Activated CD4-positive, alpha-beta T cell treated with anti-CD3 and anti-CD28 coated beads for 4 hours (primary cell): ENCODE data around the gene RIGI.
A peak's percentile ranks its signal among the peaks of the same experiment; 100 is the strongest.
"Not testable (repeated sequence)": the region's sequence is repeated elsewhere in the genome, so short reads cannot be mapped to it uniquely, and the experiment has no call there.

Source experiments
- DNase-seq, 2 donors: peaks; one replicate each; pipeline ENCODE4 v3.0.0-alpha.2; 2020

The RIGI gene

DNA sequence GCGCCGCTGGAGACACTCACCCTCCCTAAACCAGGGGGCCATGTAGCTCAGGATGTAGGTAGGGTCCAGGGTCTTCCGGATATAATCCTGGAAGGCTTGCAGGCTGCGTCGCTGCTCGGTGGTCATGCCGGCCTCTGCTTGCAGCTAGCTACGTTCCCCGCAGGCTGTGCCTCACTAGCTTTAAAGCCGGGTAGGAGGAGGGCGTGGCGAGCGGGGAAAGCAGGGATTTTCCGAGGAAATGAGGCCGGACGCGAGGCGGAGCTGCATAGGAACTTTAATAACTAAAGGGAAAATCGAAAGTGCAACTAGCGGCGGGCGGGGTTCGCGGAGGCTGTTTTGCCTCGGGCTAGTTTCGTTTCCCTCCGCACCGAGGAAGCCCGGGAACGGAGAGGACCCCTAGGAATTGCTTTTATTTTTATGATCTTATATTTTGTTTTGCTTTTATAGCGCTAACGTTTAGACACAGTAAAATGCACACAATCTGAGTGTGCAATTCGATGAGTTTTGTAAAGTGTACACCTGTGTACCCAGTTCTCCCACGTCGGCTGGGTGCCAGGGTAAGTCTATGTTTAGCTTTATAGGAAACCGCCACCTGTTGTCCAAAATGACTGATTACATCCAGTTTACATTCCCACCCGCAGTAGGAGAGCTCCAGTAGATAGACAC lies at the start of gene RIGI:
Gene RIGI, minus strand, starts transcription at position 156 of the 666 bp plus-strand sequence. Its CDS starts 30 bp downstream, at position 126.
- peak; percentile 81 to 82 for DNase-seq

DNA sequence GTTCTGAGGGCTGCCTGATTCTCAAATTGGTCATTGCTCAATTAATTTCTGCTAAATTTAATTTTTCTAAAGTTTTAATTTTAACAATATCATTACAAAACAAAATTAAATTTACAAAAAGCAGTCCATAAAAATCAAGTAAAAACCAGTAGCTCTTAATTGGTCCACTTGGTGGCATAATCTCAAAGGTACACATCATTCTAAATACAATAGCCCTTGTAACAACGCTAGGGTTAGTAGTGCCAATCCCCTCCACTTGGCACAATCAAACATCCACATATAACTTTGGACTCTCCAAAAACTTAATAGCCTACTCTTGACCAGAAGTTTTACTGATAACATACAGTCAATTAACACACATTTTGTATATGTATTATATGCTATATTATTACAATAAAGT lies 48.9 kb upstream of the RIGI start:
- DNase-seq, result no peak

DNA sequence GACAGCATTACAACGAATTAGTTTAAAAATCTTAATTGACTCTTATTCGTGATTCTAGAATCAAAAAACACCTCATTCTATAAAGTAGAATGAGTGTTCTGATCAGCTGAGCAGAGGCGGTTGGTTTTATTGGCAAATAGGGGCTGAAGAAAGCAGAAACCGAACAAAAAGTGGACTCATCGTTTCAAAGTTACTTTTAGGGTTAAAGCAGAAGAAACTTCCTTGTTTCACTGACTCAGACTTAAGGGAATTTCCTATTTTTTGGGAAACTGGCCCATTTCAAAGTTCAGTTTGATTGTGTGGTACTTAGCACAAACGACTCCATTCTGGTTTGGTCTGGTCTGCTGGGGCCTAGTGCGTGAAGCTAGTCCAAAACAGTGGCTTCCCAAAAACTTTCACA lies 47.8 kb upstream of the RIGI start:
- DNase-seq, result no peak

DNA sequence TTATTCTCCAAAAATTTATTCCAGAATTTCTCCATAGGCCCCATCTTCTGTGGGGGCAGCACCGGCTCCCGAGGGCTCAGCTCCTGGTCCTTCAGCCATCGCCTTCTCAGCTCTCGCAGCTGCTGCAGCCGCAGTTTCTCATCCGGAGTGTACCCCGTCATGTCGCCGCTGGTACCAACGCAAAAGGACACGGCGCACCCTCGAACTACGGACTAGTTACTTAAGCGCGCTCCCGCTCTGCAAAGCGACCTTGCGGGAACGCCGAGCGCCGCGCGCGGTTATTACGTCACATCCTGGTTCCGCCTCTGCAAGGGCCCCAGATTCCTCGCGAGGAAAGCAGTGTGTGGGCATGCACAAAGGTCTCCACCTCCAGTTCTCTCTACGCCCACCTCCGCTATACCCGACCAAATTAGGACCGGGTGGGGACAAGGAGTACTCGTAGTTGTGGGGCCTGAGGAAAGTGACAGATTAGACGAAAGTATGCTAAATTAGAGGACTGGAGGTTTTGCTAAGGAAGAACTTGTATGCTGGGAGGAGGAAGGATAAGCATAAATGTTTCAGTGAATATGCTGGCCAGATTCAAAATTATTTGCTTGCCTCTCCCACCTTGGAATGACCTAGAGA lies 47.0 kb upstream of the RIGI start, which contains the start of gene NDUFB6:
Gene NDUFB6, minus strand, starts transcription at position 260 of the 624 bp plus-strand sequence. Its CDS starts 99 bp downstream, at position 161.
- peak; percentile 94 to 97 for DNase-seq

DNA sequence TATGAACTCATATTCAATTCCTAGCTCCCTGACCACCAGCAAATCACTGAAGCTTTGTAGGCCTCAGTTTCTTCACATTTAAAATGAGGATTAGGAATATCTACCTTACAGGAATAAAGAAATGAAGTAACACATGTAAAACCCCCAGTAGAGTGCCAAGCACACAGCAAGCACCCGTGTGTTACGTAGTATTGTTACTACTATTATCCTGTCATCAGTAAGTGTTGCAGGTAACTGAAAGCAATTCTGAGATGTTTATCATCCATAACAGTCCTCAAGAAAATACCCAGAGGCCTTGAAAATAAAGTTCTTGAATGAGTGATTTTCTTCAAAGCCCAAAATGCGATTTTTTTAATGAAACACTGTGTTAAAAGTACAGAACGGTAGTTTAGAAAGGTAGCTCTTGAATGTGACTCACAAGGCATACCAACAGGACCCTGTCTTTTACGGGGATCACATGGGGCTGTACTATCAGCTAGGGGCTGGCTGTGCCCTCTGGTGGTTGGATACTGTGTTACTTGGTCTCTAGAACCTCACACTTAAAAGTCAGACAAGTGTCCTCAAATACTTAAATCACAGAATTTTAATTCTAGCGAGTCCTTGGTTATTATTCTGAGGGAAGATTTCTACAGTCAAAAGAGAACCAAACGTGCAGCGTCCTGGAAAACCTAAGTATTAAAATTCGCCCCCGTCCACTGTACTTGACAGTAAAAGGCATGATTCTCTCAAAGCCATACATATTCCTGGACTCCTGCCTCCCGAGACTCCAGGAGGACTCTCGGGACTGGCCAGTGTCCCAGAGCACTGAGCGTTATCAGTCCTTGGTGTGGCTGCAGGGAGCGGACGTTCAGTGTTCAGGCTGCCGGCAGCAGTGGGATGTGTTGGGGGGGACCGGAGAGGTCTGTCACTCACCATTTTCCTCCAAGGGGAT lies 46.2 kb upstream of the RIGI start:
- DNase-seq, result peak; percentile 76 to 80

DNA sequence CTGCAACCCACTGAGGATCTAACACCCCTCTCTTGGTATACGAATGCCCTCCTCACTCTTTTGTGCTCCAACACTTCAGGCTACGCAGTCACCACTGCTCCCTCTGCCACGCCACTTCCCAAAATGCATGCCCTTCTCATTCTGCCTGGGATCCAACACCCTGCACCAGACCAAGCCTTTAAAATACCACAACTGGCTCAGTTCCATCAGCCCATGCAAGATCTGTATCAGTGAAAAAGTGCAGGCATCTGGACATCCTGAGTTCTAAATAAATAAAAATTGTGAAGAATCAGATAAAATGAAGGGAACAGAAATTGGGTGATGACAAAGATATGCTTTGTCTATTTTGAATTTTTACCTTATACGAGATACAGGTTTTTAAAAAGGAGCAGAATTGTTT lies 44.3 kb upstream of the RIGI start:
- no peak for DNase-seq

DNA sequence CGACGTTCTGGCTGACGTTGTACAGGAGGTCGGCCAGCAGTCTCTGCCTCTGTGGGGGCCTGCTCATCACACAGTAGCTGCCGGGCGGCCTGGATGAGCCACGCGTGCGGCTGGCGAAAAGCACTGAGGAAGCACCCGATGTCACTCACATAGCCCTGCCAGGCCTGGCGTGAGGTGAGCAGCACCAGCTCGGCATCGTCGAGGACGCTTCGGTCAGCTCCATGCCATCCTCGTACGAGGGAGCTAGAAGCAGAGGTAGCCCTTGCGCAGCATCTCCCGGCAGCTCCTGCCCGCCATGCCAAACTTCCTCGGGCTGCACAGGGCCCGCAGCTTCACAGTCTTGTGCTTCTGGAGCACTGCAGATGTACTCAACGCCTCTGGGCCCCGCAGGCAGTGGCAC lies 40.8 kb upstream of the RIGI start:
- DNase-seq, result no peak

DNA sequence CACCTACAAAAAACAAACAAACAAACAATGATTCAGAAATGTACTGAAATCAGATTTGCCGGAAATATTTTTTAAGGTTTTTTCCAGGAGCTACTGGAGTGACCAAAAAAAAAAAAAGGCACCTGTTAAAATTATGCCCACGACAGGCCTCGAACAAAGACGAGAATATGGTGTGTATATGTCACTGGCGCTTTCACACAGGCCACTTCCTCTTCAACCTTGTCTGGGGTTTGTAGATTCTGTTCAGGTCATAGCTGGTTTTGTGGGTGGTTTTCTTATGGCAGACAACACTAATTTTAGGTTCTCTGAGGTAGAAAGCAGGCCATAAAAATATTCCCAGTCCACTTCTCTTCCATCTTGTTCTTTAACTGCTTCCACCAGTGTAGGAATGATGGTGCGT lies 40.0 kb upstream of the RIGI start:
- DNase-seq, result no peak

DNA sequence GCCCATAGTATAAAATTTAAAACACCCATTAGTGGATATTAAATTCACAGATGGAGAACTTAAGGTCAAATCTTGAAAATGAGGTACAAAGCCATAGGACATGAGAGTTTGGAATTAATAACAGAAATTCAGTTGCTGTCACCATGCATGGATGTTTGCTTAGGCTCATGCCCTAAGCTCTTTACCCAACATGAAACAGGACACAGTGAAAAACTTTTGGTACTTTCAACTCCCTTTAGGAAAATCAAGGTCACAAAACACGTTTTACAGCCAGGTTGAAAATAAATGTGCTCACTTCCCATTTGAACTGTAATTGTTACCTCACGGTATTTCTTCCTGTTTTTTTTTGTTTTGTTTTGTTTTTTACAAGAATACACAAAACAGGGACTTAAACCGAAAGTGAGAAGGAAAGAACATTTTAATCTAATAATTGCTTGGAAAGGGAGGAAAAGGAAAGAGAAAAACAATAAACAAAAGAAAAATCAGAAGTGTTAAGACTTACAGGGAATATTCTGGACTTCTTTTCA lies 32.5 kb upstream of the RIGI start:
- DNase-seq, result no peak

DNA sequence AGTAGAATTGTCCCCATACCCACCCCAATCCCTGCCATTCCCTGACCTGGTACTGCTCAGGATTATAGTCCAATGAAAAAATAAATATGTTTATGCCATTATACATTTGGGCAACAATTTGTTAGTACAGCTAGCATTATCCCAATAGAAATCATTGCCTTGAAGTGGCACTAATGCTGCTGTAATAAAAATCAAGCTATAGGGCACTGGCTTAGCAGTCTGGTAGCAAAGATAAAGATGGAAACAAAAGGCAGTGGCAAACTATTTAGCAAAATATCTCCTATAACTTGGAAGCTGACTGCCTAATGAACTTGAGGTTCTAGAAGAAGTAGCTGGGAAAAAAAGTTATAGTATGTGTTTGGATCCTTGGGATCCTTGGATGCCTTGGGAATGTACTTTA lies 28.6 kb upstream of the RIGI start:
- no peak for DNase-seq

DNA sequence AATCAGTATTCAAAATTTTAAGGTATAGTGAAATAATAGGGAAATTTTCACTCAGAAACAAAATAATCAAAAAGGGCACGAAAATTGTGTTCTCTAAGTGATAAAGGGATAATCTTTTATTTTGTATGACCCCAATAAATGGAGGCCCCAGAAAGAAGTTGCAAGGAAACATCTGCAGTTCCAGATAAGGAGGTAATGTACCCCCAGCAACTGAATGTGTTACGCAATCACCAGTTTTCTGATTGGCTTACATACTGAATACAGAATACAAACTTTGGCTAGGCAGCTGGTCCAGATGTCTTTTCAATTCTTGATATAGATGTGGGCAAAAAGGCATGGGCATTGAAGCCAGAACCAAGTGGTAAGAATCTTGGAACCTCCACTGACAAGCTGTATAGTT lies 28.1 kb upstream of the RIGI start:
- no peak for DNase-seq

DNA sequence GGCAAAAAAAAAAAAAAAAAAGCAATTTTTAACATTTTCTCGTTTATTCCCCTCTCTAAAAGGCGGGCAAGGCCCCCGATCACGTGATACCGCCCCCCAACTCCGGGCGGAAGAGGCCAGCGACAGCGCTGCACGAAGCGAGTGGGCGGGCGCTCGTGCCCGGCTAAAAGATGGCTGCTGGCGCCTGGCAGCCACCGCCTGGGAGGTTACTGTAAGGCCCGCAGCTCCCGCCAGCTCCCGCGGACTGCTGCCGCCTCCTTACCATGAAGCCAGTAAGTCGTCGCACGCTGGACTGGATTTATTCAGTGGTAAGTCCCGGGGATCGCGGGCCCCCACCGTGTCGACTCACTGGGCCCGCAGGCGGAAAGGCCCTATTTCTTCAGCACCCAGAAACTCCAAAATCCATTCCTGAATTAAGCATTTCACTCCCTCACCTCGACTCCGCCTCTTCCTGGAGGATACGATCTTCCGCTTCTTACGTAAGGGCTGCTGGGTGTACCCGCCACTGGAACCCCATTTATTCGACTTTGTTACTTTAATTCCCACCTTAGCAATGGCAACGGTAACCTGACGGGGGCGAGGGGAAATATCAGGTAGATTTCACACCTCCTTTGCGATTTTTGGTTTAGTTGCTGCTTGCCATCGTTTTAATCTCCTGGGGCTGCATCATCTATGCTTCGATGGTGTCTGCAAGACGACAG lies 26.3 kb upstream of the RIGI start, which contains the start of the genes SMIM27 and TOPORS:
Gene SMIM27, plus strand, starts transcription at position 156 of the 701 bp plus-strand sequence. Its CDS starts 108 bp downstream, at position 264.
Gene TOPORS, minus strand, starts transcription at position 415 of the 701 bp plus-strand sequence. Its CDS starts 150 bp downstream, at position 265.
- peak; percentile 90 to 92 for DNase-seq

DNA sequence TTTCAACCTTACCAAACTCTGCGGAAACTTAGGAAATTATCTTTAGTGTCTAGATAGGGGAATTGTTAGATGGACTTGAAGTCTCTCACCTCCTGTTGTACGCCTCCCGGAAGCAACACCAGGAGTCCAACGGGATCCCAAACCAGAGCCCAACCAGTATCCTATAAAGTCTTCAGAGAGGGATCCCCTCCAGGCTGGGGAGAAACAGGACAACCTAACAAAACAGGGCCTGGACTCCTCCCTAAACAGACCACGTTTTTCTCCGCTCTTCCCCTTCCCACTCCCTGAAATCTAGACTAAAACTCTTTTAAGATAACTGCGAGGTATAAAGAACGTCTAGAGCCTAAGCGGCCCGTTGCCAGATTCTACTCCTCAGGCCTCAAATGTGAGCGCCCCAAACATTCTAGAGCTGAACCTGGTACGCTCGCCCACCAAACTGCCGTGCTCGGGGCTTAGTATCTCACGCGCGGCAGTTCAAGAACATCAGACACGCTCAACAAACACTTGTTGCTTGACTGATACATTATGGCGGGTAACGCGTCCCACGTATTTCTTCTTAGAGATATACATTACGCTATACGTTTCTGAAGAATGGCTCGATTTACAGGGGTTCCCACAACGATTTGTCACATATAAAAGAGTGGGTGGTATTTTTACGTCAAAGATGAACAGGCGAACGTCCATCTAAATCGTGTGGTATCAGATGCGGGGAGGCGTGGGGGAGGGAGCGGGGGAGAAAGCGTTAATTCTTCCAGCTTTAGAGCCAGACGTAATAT lies 25.5 kb upstream of the RIGI start:
- peak; percentile 44 to 47 for DNase-seq

DNA sequence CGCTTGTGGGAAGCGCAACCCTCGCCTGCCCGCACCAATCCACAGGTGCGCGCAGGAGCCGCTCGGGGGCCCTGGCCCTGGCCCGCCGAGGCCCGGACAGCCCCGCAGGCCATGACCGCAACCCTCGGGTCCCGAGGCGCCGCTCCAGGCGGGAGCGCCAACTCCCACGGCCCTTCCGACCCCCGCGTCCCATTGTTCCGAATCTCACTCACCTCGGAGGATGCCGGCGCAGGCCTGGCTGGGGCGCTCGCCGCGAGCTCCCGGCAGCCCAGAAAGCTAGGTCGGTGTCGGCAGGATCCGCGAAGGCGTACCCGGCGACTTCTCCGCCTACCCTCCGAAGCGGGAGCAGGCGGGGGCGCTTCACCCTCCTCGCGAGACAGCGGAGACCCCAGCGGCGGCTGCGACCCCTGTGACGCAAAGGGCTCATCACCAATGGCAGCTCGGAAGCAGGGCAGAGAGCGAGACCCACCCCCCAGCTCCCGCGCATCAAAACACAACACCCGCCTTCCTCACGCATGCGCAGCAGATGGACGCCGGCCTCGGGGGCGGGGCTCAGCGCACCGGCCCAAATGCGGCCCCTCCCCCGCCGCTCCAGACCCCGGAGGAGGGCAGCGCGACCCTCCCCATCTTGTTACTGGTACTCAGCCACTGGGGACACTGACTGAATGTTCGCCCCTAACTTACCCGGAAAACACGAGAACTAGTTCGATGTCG lies 24.7 kb upstream of the RIGI start:
- peak; percentile 93 to 95 for DNase-seq

DNA sequence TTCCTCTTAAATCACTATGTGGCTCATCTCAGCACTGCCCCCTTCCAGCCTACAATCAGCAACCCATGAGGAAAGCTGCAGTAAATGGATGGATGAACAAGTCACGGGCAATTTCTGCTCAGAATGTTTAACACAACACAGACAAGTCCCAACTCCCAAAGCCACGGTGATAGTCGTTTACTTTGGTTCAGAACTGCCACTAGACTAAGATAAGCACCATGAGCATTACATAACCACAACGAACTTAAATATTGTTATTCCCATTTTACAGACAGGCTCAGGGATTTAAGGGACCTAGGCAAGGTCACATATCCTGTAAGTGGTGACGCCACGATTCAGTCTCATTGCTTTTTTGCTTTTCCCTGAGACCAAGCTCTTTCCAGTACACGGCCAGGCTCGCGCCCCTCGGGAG lies 24.2 kb upstream of the RIGI start:
- no peak for DNase-seq

DNA sequence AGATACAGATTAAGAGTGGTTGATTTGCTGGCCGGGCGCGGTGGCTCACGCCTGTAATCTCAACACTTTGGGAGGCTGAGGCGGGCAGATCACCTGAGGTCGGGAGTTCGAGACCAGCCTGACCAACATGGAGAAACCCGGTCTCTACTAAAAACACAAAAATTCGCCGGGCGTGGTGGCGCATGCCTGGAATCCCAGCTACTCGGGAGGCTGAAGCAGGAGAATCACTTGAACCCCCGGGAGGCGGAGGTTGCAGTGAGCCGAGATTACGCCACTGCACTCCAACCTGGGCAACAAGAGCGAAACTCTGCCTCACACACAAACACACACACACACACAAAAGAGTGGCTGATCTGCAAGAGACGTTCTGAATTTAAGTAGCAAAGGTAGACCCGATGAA lies 22.2 kb upstream of the RIGI start:
- not testable (repeated sequence) for DNase-seq

DNA sequence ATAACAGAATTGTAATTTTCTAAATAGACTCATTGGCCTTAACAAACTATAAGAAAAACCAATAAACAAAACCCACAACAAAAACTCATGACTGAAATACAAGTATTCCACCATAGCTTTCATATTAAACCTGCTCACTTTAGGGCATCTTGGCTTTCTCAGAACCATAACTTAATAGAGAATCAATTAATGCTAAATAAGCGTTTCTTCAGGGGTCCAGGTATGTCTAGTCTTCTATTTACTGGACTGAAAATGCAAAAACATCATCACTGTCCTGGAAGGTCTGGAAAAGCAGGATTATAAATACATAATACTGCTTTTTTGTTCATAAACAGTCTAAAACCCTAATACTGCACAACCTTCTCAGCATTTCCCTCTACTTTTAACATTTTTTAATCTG lies 19.9 kb upstream of the RIGI start:
- DNase-seq, result no peak

DNA sequence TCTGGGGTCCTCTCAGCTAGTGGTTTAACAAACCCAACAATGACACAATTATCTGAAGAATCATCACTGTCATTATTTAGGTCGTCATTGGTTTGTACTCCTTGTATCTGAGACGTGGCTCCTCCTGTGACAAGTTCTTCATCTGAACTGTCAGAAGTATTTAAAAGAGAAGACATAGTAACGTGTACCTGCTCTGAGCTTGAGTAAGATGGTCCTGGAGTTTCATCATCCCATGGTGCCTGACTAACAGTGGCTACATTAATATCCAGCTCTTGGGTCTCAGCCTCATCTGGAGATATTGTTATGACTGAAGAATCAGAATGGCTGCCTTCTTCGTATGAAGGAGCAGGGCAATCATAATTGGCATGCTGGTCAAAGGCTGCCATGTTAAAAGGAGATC lies 17.1 kb upstream of the RIGI start:
- no peak for DNase-seq

DNA sequence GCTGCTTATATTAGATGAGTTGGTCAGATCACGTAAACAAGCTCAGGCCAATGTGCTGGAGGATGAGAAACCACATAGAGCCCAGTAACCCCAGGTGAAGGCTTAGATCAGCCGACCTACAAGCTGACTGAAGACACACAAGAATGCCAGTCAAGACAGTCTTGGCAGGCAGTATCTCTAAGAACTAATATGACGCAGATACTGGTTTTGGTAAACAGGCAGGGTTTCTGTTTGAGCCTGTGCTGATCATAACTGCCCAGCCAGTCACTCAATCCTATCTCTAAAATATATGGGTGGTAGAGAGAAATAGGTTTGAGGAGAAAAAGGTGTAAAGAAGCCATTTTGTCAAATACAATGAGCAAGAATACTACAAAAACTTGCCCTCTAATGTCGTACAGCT lies 7.8 kb upstream of the RIGI start:
- no peak for DNase-seq

DNA sequence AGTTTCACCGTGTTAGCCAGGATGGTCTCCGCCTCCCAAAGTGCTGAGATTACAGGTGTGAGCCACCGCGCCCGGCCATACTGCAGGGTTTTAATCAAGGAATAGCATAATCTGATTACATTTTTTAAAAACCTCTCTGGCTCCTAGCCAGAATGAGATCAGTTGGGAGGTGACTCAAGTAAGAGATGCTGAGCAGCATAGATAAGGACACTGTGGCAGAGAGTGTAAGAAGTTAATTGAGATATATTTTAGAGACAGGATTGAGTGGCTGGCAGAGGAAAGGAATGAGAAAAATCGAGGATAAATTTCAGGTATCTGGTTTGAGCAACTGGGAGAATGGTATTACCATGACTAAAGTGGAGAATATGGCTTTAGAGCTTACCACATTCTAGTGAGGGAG lies 7.3 kb upstream of the RIGI start:
- DNase-seq, result no peak

DNA sequence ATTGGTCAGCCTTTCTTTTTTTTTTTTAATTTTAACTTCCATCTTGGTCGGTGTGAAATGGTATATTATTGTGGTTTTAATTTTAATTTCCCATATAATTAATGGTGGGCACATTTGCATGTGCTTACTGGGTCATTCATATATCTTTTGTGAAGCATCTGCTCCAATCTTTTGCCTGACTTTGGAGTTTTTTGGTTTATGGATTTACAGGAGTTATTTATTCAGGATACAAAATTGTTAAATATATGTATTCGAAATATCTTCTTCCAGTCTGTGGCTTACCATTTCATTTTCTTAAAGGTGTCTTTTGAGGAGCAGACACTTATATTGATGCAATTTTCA lies 682 bp upstream of the RIGI start:
- DNase-seq, result no peak
